Sigmoid colon (tissue), 7 donors: Measurements from ENCODE around the gene SYNRG. TPM values are rescaled to one million over a fixed set of nuclear protein-coding genes. Genes with fewer than 3 reads are reported as not detected.

Experiments
- DNase-seq: peaks from one replicate; pipeline ENCODE4 v3.0.0-alpha.2; 2019
- H3K27ac ChIP-seq, 4 donors: fragments of 200-600 bp; sonication (generic); one replicate each; pipeline ENCODE4 v1.5.1; 2016 to 2019; ENCODE audit warnings: mild to moderate bottlenecking in 1 of 4
- H3K27me3 ChIP-seq, 3 donors: fragments of 200-600 bp; sonication (generic); one replicate each; pipeline ENCODE4 v1.5.1; 2019; ENCODE audit warnings: mild to moderate bottlenecking in 1 of 3
- H3K36me3 ChIP-seq, 4 donors: fragments of 200-600 bp; sonication (generic); one replicate each; pipeline ENCODE4 v1.5.1; 2016 to 2019
- H3K4me1 ChIP-seq, 4 donors: fragments of 200-600 bp; sonication (generic); one replicate each; pipeline ENCODE4 v1.5.1; 2017 to 2019
- H3K4me3 ChIP-seq, 4 donors: fragments of 200-600 bp; sonication (generic); one replicate each; pipeline ENCODE4 v1.5.1; 2017 to 2019; ENCODE audit warnings: mild to moderate bottlenecking in 2 of 4, moderate library complexity in 1 of 4
- H3K9me3 ChIP-seq, 4 donors: fragments of 200-600 bp in 3 of 4; sonication (generic) in 3 of 4; one replicate each; pipeline versions ENCODE4 v1.5.1 to v1.6.1; 2013 to 2019
- EP300 ChIP-seq, 4 donors: sonication (generic); formaldehyde crosslinking; IDR thresholded peaks; one replicate each; pipeline ENCODE4 v1.6.1; 2017; ENCODE audit warnings: antibody characterized with exemption in 4 of 4
- POLR2A ChIP-seq, 2 donors: fragments of 450-650 bp; IDR thresholded peaks; one replicate each; pipeline ENCODE4 v1.6.1; 2016; ENCODE audit warnings: antibody characterized with exemption in 2 of 2, mild to moderate bottlenecking in 2 of 2, moderate library complexity in 2 of 2
- POLR2AphosphoS5 ChIP-seq, 4 donors: sonication (generic); formaldehyde crosslinking; IDR thresholded peaks; one replicate each; pipeline ENCODE4 v1.6.1; 2017; ENCODE audit warnings: antibody characterized with exemption in 4 of 4
- WGBS, 2 donors: extraction: QIAGEN DNeasy Blood & Tissue Kit; methylation state at CpG; one replicate each; pipeline ENCODE4 v1.1.7; 2013; 5-methylcytosine and 5-hydroxymethylcytosine counted together
- intact Hi-C: fragments of 100-400 bp; cut with DNase I; formaldehyde crosslinking; loops from one replicate; pipeline ENCODE4 v1.15.1; 2023
- polyA plus RNA-seq, 3 donors: library from polyadenylated mRNA; stranded (reverse); fragments of 200-250 nt; gene quantifications; one replicate each; pipeline ENCODE4 v1.2.3, GENCODE V29; 2013
- total RNA-seq, 4 donors: library from RNA; depleted of rRNA; stranded (reverse); fragments of >200 nt; gene quantifications; one replicate each; pipeline ENCODE4 v1.1.0, GENCODE V29; 2016
- TF ChIP-seq, protein P1 (sequence below), 4 experiments: fragments of 450-650 bp in 3 of 4; fragments of 200-600 bp in 1 of 4; IDR thresholded peaks; one replicate each; pipeline ENCODE4 v1.5.1; 2016 to 2019; ENCODE audit warnings: antibody characterized with exemption in 4 of 4, mild to moderate bottlenecking in 3 of 4, moderate library complexity in 2 of 4
- donor health status: healthy with polysubstance abuse.
- donor health status: Bipolar disorder and iron deficiency.
- donor health status: healthy.

SYNRG gene
- total and polyA plus RNA-seq, 7 donors, result 7.4 to 26.0 (median 18.9) TPM

- intact Hi-C loops, result no loop called here
- Histone ChIP-seq H3K4me1 (no peaks in the 10 kb centered on the region), H3K27me3 (peaks cover 0 to 21% (median 0%) of the 10 kb centered on the region in 3 donors), H3K36me3 (no peaks in the 10 kb centered on the region), H3K27ac (no peak overlapping the region), H3K4me3 (no peak overlapping the region), H3K9me3 (no peaks in the 10 kb centered on the region)
- no peak for DNase-seq
- TF ChIP-seq, protein P1, sequence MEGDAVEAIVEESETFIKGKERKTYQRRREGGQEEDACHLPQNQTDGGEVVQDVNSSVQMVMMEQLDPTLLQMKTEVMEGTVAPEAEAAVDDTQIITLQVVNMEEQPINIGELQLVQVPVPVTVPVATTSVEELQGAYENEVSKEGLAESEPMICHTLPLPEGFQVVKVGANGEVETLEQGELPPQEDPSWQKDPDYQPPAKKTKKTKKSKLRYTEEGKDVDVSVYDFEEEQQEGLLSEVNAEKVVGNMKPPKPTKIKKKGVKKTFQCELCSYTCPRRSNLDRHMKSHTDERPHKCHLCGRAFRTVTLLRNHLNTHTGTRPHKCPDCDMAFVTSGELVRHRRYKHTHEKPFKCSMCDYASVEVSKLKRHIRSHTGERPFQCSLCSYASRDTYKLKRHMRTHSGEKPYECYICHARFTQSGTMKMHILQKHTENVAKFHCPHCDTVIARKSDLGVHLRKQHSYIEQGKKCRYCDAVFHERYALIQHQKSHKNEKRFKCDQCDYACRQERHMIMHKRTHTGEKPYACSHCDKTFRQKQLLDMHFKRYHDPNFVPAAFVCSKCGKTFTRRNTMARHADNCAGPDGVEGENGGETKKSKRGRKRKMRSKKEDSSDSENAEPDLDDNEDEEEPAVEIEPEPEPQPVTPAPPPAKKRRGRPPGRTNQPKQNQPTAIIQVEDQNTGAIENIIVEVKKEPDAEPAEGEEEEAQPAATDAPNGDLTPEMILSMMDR (IDR thresholded peaks at IDR 0.05), result no peak
- TF ChIP-seq POLR2AphosphoS5 (IDR thresholded peaks at IDR 0.05), result no peak
- TF ChIP-seq EP300 (IDR thresholded peaks at IDR 0.05), result no peak
- TF ChIP-seq POLR2A (IDR thresholded peaks at IDR 0.05), result no peak
- 57 to 60% methylated on average over 6 of the region's 6 CpGs for WGBS, 2 donors
These were observed 41.3 kb upstream of the SYNRG start for GRCh38 chr17:37650419-37651003.

GRCh38 chr17:37648555-37648954 is 39.3 kb upstream of the SYNRG start:
- intact Hi-C loops, result loop anchor here (10.0 kb wide), 1 partner anchor 776 kb away; the partner anchor contains the start of gene ARHGAP23
- no peak for DNase-seq
- WGBS, 2 donors, result 31 to 44% methylated on average over 2 of the region's 2 CpGs
- Histone ChIP-seq H3K4me3 (no peak overlapping the region), H3K27ac (peak overlapping the region in 1 of 4 donors; percentile 23), H3K36me3 (no peaks in the 10 kb centered on the region), H3K9me3 (no peaks in the 10 kb centered on the region), H3K27me3 (peaks cover 0 to 21% (median 0%) of the 10 kb centered on the region in 3 donors), H3K4me1 (peaks cover 0 to 5% (median 5%) of the 10 kb centered on the region in 4 donors)
- TF ChIP-seq, protein P1 (IDR thresholded peaks at IDR 0.05), result no peak
- TF ChIP-seq EP300 (IDR thresholded peaks at IDR 0.05) (no peak), POLR2A (IDR thresholded peaks at IDR 0.05) (no peak), POLR2AphosphoS5 (IDR thresholded peaks at IDR 0.05) (no peak)

GRCh38 chr17:37647856-37648255 is 38.6 kb upstream of the SYNRG start:
- H3K9me3 ChIP-seq, result no peaks in the 10 kb centered on the region
- no peaks in the 10 kb centered on the region for H3K36me3 ChIP-seq
- 84 to 92% methylated on average over 1 of the region's 1 CpG for WGBS, 2 donors
- H3K4me3 ChIP-seq, result no peak overlapping the region
- peaks cover 0 to 21% (median 0%) of the 10 kb centered on the region in 3 donors for H3K27me3 ChIP-seq
- no peak for DNase-seq
- H3K4me1 ChIP-seq, result peaks cover 0 to 6% (median 5%) of the 10 kb centered on the region in 4 donors
- no peak overlapping the region for H3K27ac ChIP-seq
- no peak for TF ChIP-seq EP300 (IDR thresholded peaks at IDR 0.05)
- TF ChIP-seq, protein P1 (IDR thresholded peaks at IDR 0.05), result no peak
- no peak for TF ChIP-seq POLR2A (IDR thresholded peaks at IDR 0.05)
- TF ChIP-seq POLR2AphosphoS5 (IDR thresholded peaks at IDR 0.05), result no peak
- intact Hi-C loops, result loop anchor here (10.0 kb wide), 1 partner anchor 777 kb away; the partner anchor contains the start of gene ARHGAP23

- H3K27me3 ChIP-seq, result peaks cover 0 to 10% (median 0%) of the 10 kb centered on the region in 3 donors
- no peak for DNase-seq
- no peaks in the 10 kb centered on the region for H3K9me3 ChIP-seq
- TF ChIP-seq, protein P1 (IDR thresholded peaks at IDR 0.05), result no peak
- TF ChIP-seq POLR2A (IDR thresholded peaks at IDR 0.05) (no peak), EP300 (IDR thresholded peaks at IDR 0.05) (no peak), POLR2AphosphoS5 (IDR thresholded peaks at IDR 0.05) (no peak)
- intact Hi-C loops, result loop anchor here (10.0 kb wide), 1 partner anchor 781 kb away; the partner anchor contains the start of gene ARHGAP23
- peak overlapping the region; percentile 86 to 92 (median 90) for H3K27ac ChIP-seq
- H3K36me3 ChIP-seq, result peaks cover 0 to 25% (median 3%) of the 10 kb centered on the region in 4 donors
- 4 to 27% methylated on average over 3 of the region's 3 CpGs for WGBS, 2 donors
- peaks cover 0 to 42% (median 37%) of the 10 kb centered on the region in 4 donors for H3K4me1 ChIP-seq
- peak overlapping the region; percentile 60 to 81 (median 78) for H3K4me3 ChIP-seq
These were observed 34.7 kb upstream of the SYNRG start for GRCh38 chr17:37643869-37644268.
